Measurements from ENCODE around the gene SHMT2.

DNA sequence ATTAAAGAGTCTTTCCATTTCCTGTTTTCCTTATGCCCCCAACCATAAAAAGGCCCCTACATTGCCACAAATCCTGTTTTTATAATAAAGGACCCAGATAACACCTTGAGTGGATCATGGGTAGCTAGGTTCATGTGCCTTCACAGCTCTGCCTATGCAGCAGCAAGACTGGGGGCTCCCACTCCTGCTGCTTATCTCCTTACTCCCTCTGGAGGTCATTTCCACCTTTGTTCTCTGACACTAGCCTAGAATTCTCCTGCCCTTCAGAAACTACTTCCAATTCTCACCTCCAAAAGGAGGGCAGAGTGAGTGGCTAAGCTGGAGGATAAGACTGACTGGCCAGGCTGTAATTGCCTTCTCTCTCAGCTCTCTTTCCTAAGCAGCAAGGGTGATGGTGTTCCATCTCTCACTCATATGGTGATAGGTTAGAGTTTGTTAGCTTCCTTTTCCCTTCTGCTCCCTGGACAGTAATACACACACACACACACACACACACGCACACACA is 41.5 kb downstream of the SHMT2 start:
- TF ChIP-seq GATA3 (IDR thresholded peaks at IDR 0.05; ENCODE audit: low read depth, low read length) = no peak
- no peak for TF ChIP-seq GATA2 (IDR thresholded peaks at IDR 0.05; ENCODE audit: low read depth, low read length)

Measured in SH-SY5Y (cell line).